H9 (cell line): ENCODE results near the gene TEC. TPM values are rescaled to one million over a fixed set of nuclear protein-coding genes. Genes with fewer than 3 reads are reported as not detected.
"Not testable (repeated sequence)": the region's sequence is repeated elsewhere in the genome, so short reads cannot be mapped to it uniquely, and the experiment has no call there.

Experiments
- DNase-seq: peaks from one replicate; pipeline ENCODE4 v3.0.0-alpha.2; 2017
- H2AFZ ChIP-seq: one replicate; pipeline ENCODE4 v1.6.1; 2013; ENCODE audit warnings: mild to moderate bottlenecking, low read length, control low read depth, moderate library complexity
- H2AK5ac ChIP-seq: 2 replicates; pipeline ENCODE4 v1.6.1; 2013; ENCODE audit warnings: low read length, control low read depth, mixed read lengths; ENCODE audit not compliant: insufficient read length
- H2BK120ac ChIP-seq: one replicate; pipeline ENCODE4 v1.6.1; 2013; ENCODE audit warnings: low read depth, mild to moderate bottlenecking, low read length, control low read depth, inconsistent platforms; ENCODE audit not compliant: poor library complexity, severe bottlenecking
- H2BK12ac ChIP-seq: 2 replicates; pipeline ENCODE4 v1.6.1; 2013; ENCODE audit warnings: low read length, control low read depth, mixed read lengths, low read depth; ENCODE audit not compliant: insufficient read length
- H2BK15ac ChIP-seq: 2 replicates; pipeline ENCODE4 v1.6.1; 2013; ENCODE audit warnings: low read depth, low read length, control low read depth
- H2BK20ac ChIP-seq: one replicate; pipeline ENCODE4 v1.6.1; 2013; ENCODE audit warnings: low read depth, mild to moderate bottlenecking, low read length, control low read depth, inconsistent platforms; ENCODE audit not compliant: poor library complexity, severe bottlenecking
- H2BK5ac ChIP-seq: 2 replicates; pipeline ENCODE4 v1.6.1; 2013; ENCODE audit warnings: low read length, control low read depth, mixed read lengths; ENCODE audit not compliant: insufficient read length
- H3K14ac ChIP-seq: 2 replicates; pipeline ENCODE4 v1.6.1; 2013; ENCODE audit warnings: low read length, control low read depth; ENCODE audit not compliant: insufficient read depth
- H3K18ac ChIP-seq: 2 replicates; pipeline ENCODE4 v1.6.1; 2013; ENCODE audit warnings: low read depth, mild to moderate bottlenecking, mixed read lengths, low read length, control low read depth; ENCODE audit not compliant: insufficient read length
- H3K23ac ChIP-seq: 2 replicates; pipeline ENCODE4 v1.6.1; 2013; ENCODE audit warnings: low read length, control low read depth, mixed read lengths, low read depth; ENCODE audit not compliant: insufficient read length
- H3K23me2 ChIP-seq: 2 replicates; pipeline ENCODE4 v1.6.1; 2013; ENCODE audit warnings: low read depth, mild to moderate bottlenecking, mixed read lengths, low read length, control low read depth; ENCODE audit not compliant: insufficient read length, poor library complexity, severe bottlenecking
- H3K27ac ChIP-seq: 2 replicates; pipeline ENCODE4 v1.5.1; 2013; ENCODE audit warnings: low read length, control low read depth, mixed read lengths, low read depth; ENCODE audit not compliant: insufficient read length
- H3K27me3 ChIP-seq: 2 replicates; pipeline ENCODE4 v1.6.1; 2013; ENCODE audit warnings: low read length, control low read depth, inconsistent platforms; ENCODE audit not compliant: insufficient read depth
- H3K4ac ChIP-seq: 2 replicates; pipeline ENCODE4 v1.6.1; 2013; ENCODE audit warnings: low read depth, mild to moderate bottlenecking, control low read depth, inconsistent platforms, low read length, moderate library complexity
- H3K4me1 ChIP-seq: 2 replicates; pipeline ENCODE4 v1.6.1; 2013; ENCODE audit warnings: low read length, control low read depth, inconsistent platforms; ENCODE audit not compliant: insufficient read depth
- H3K4me2 ChIP-seq: 2 replicates; pipeline ENCODE4 v1.6.1; 2013; ENCODE audit warnings: low read length, control low read depth, mixed read lengths; ENCODE audit not compliant: insufficient read length, insufficient read depth
- H3K56ac ChIP-seq: 2 replicates; pipeline ENCODE4 v1.6.1; 2013; ENCODE audit warnings: low read depth, mild to moderate bottlenecking, mixed read lengths, low read length, control low read depth; ENCODE audit not compliant: insufficient read length
- H3K79me1 ChIP-seq: 2 replicates; pipeline ENCODE4 v1.6.1; 2013; ENCODE audit warnings: low read depth, mild to moderate bottlenecking, moderate library complexity, low read length, control low read depth, inconsistent platforms; ENCODE audit not compliant: insufficient read depth, poor library complexity, severe bottlenecking
- H3K79me2 ChIP-seq: 2 replicates; pipeline ENCODE4 v1.6.1; 2013; ENCODE audit warnings: low read length, control low read depth, inconsistent platforms; ENCODE audit not compliant: insufficient read depth
- H3K9ac ChIP-seq: 2 replicates; pipeline ENCODE4 v1.6.1; 2013; ENCODE audit warnings: low read length, control low read depth, mixed read lengths; ENCODE audit not compliant: insufficient read length; ENCODE audit errors: extremely low read depth
- H3K9me3 ChIP-seq: one replicate; pipeline ENCODE4 v1.6.1; 2013; ENCODE audit warnings: low read depth, low read length, inconsistent platforms; ENCODE audit not compliant: control insufficient read depth
- H3T11ph ChIP-seq: one replicate; pipeline ENCODE4 v1.6.1; 2013; ENCODE audit warnings: mild to moderate bottlenecking, low read length, control low read depth, inconsistent platforms
- H4K20me1 ChIP-seq: one replicate; pipeline ENCODE4 v1.6.1; 2013; ENCODE audit not compliant: control insufficient read depth, insufficient read length, insufficient read depth
- H4K5ac ChIP-seq: 2 replicates; pipeline ENCODE4 v1.6.1; 2013; ENCODE audit warnings: low read depth, mild to moderate bottlenecking, mixed read lengths, low read length, control low read depth; ENCODE audit not compliant: insufficient read length
- H4K8ac ChIP-seq: replicated peaks from 2 replicates; pipeline ENCODE4 v1.6.1; 2013; ENCODE audit warnings: low read length, control low read depth, mixed read lengths, low read depth; ENCODE audit not compliant: insufficient read length
- H4K91ac ChIP-seq: 2 replicates; pipeline ENCODE4 v1.6.1; 2013; ENCODE audit warnings: low read depth, mild to moderate bottlenecking, moderate library complexity, mixed read lengths, low read length, control low read depth; ENCODE audit not compliant: insufficient read length
- H3K27ac Mint-ChIP-seq, 3 experiments: 2 replicates in 2 of 3; 3 replicates in 1 of 3; pipeline ENCODE4 v1.8.0; 2020 to 2021; ENCODE audit warnings: mixed read lengths in 3 of 3, mild to moderate bottlenecking in 1 of 3, moderate library complexity in 1 of 3
- H3K27me3 Mint-ChIP-seq: 2 replicates; pipeline ENCODE4 v1.8.0; 2021; ENCODE audit warnings: low read depth, mild to moderate bottlenecking, moderate library complexity, mixed read lengths
- H3K36me3 Mint-ChIP-seq, 3 experiments: 2 replicates in 2 of 3; 3 replicates in 1 of 3; pipeline ENCODE4 v1.8.0; 2020 to 2021; ENCODE audit warnings: low read depth in 3 of 3, mixed read lengths in 3 of 3; ENCODE audit not compliant: insufficient read depth in 1 of 3
- H3K4me1 Mint-ChIP-seq, 2 experiments: 2 replicates each; pipeline ENCODE4 v1.8.0; 2020; ENCODE audit warnings: mixed read lengths in 2 of 2
- H3K4me3 Mint-ChIP-seq, 2 experiments: 2 replicates in 1 of 2; 3 replicates in 1 of 2; pipeline ENCODE4 v1.8.0; 2020 to 2021; ENCODE audit warnings: mild to moderate bottlenecking in 2 of 2, mixed read lengths in 2 of 2, moderate library complexity in 1 of 2
- H3K9me3 Mint-ChIP-seq, 2 experiments: 2 replicates in 1 of 2; 3 replicates in 1 of 2; pipeline ENCODE4 v1.8.0; 2020; ENCODE audit warnings: mild to moderate bottlenecking in 2 of 2, mixed read lengths in 2 of 2, moderate library complexity in 1 of 2
- WGBS: extraction: QIAGEN DNeasy Blood & Tissue Kit; methylation state at CpG from one replicate; pipeline ENCODE4 v1.1.7; 2013; ENCODE audit warnings: missing lambda C conversion rate, low lambda C conversion rate, mixed read lengths; ENCODE audit not compliant: insufficient read length; ENCODE audit errors: extremely low coverage; 5-methylcytosine and 5-hydroxymethylcytosine counted together
- total RNA-seq: library from RNA; stranded (reverse); gene quantifications from 2 replicates; pipeline ENCODE4 v1.2.1, GENCODE V29; 2021

Gene TEC
- total RNA-seq, 1 experiment from 2014 or later = 1.8 TPM

- not testable (repeated sequence) for H3K56ac ChIP-seq, H3K27me3 Mint-ChIP-seq, H4K20me1 ChIP-seq, H2AK5ac ChIP-seq, H2BK20ac ChIP-seq, H3K4me1 ChIP-seq, H2BK12ac ChIP-seq, H3K9me3 ChIP-seq, H3K27me3 ChIP-seq, H3K79me1 ChIP-seq, H3K4me3 Mint-ChIP-seq, H2BK5ac ChIP-seq, H3K9ac ChIP-seq, H4K91ac ChIP-seq, H3K79me2 ChIP-seq, H2BK15ac ChIP-seq, DNase-seq, H3K4ac ChIP-seq, H3K23me2 ChIP-seq, H3K23ac ChIP-seq, H2AFZ ChIP-seq, H3K27ac ChIP-seq, H3K4me2 ChIP-seq, H4K5ac ChIP-seq, H3K27ac Mint-ChIP-seq, H4K8ac ChIP-seq, H2BK120ac ChIP-seq, H3K14ac ChIP-seq, H3K18ac ChIP-seq, H3T11ph ChIP-seq
- Mint-ChIP-seq H3K9me3 (peaks cover 45 to 59% of the 10 kb centered on the region in 2 experiments), H3K4me1 (peaks cover 5 to 10% of the 10 kb centered on the region in 2 experiments; a peak in 3 of 4 replicates), H3K36me3 (peaks cover 2 to 33% (median 17%) of the 10 kb centered on the region in 3 experiments; a peak in 6 of 7 replicates)
- no CpG with 5 or more reads among the region's 5 CpGs for WGBS
Observed at GRCh38 chr4:48285640-48286039, 16.0 kb upstream of the TEC start.
